NOMO-1 treated with dmso at 0.1 percent for 144 hours (cell line): Measurements from ENCODE around the gene ITGA2B.
A peak's percentile ranks its signal among the peaks of the same experiment; 100 is the strongest.
"Not testable (repeated sequence)": the region's sequence is repeated elsewhere in the genome, so short reads cannot be mapped to it uniquely, and the experiment has no call there.

ENCODE experiments used
- DNase-seq: peaks from one replicate; lab custom pipeline; 2025; ENCODE audit not compliant: unreplicated experiment; lab: John Stamatoyannopoulos, UW

ITGA2B gene

GRCh38 chr17:44394112-44394511 is 4.7 kb upstream of the ITGA2B start:
- DNase-seq, result not testable (repeated sequence)

GRCh38 chr17:44390250-44390870 is 911 bp upstream of the ITGA2B start:
- DNase-seq, result no peak

- DNase-seq, result peak; percentile 71
Observed at GRCh38 chr17:44389723-44390202, 314 bp upstream of the ITGA2B start.

- no peak for DNase-seq
Observed at GRCh38 chr17:44387804-44388203, 1.6 kb downstream of the ITGA2B start.

GRCh38 chr17:44386182-44386525 is 3.3 kb downstream of the ITGA2B start:
- DNase-seq, result no peak

GRCh38 chr17:44385287-44386181 is 3.9 kb downstream of the ITGA2B start:
- DNase-seq, result peak; percentile 78

- DNase-seq, result no peak
Observed at GRCh38 chr17:44384823-44385286, 4.6 kb downstream of the ITGA2B start.

GRCh38 chr17:44384281-44384822 is 5.1 kb downstream of the ITGA2B start:
- DNase-seq, result no peak

GRCh38 chr17:44383861-44384260 is 5.6 kb downstream of the ITGA2B start:
- DNase-seq, result no peak

GRCh38 chr17:44383363-44383762 is 6.1 kb downstream of the ITGA2B start:
- DNase-seq, result no peak

GRCh38 chr17:44382917-44383316 is 6.5 kb downstream of the ITGA2B start:
- DNase-seq, result no peak

- DNase-seq, result no peak
Observed at GRCh38 chr17:44381810-44382305, 7.6 kb downstream of the ITGA2B start.

- DNase-seq, result no peak
Observed at GRCh38 chr17:44380767-44381166, 8.7 kb downstream of the ITGA2B start.

GRCh38 chr17:44379887-44380286 is 9.6 kb downstream of the ITGA2B start:
- no peak for DNase-seq

GRCh38 chr17:44378171-44378705 is 11.2 kb downstream of the ITGA2B start:
- DNase-seq, result no peak

- DNase-seq, result no peak
Observed at GRCh38 chr17:44376779-44377178, 12.7 kb downstream of the ITGA2B start.

- no peak for DNase-seq
Observed at GRCh38 chr17:44376124-44376523, 13.3 kb downstream of the ITGA2B start.

GRCh38 chr17:44375196-44376017 is 14.0 kb downstream of the ITGA2B start:
- no peak for DNase-seq

GRCh38 chr17:44374306-44375195 is 14.9 kb downstream of the ITGA2B start:
- no peak for DNase-seq

GRCh38 chr17:44372036-44372435 is 17.4 kb downstream of the ITGA2B start:
- DNase-seq, result no peak
